ENCODE results near the gene GRPEL2.
"Not testable (repeated sequence)": the region's sequence is repeated elsewhere in the genome, so short reads cannot be mapped to it uniquely, and the experiment has no call there.

The GRPEL2 gene

DNA sequence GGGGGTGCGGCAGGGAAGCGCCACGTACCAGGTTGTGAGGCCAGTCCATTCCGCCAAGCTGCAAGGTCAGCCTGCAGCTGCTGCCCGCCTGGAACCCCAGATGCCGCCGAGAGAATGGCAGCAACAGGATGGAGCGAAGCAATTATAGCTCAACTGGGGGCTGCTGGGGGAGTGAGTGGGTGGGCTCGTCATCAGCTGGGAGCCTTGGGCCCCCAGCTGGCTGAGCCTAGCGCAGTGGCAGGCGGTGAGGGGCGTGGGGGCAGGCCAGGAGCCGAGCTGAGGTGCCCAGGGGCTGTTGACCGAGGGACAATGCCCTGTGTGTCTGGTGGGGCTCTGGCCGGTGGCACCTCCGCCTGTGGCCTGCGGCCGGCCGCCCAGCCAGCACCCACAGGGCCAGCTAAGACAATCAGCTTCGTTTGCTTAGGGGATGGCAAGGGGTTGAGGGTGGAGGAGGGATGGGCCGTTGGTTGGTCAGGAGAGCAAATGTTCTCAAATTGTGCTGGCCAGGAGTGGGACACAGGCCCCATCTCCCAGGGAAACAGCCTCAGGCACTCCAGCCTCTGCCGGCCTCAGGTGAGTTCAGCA lies 34.0 kb downstream of the GRPEL2 start, which contains the start of gene IL17B:
Gene IL17B (minus strand): TSS at position 116 of the 585 bp plus-strand sequence. CDS start 67 bp downstream, at position 49.
- DNase-seq, result no peak

- DNase-seq, result no peak
Measured at GRCh38 chr5:149379818-149380374, 34.6 kb downstream of the GRPEL2 start.

DNA sequence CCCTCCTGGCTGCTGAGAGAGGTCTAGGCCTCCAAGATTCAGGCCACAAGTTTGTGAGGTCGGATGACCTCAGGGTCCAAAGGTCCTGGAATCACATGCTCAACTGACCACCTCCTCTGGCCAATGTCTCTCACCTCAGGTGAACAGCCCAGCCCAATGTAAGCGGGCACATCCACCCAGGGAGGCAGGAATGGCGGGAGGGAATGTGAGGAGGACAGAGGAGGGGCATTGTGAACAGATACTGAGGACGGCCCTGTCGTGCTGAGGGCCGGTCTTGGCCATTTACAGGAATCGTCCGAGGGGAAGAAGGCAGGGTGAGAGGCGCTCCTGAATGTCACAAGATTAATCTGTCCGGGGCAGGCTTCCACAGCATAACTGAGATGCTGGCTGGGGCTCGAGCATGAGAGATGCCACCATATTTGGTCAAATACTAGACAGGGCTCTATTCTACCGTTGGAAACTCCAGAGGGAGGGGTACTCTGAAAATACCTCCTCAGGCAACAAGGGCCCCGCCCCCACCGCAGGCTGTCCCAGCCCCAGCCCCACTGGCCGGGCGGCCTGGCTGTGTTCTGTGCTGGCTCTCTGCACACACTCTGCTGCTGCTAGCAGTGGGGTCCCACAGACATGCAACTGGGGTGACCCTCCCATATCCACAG lies 35.3 kb downstream of the GRPEL2 start:
- no peak for DNase-seq

GRCh38 chr5:149381261-149381985 lies 36.1 kb downstream of the GRPEL2 start:
- no peak for DNase-seq

DNA sequence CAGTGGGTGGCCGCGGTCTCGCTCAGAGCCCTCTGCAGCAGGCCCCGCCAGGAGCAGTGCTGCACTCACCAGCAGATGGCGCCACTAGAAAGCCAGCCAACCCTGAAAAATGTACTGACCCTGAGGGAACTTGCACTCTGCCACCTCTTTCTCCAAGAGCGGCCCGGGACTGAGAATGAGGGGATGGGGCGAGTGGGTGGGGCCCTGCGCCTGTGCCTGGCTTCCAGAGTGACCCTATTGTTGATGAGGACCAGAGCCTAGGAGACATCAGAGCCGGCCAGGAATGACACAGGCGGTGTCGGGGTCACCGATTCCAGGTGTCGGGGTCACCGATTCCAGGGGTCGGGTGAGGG lies 36.7 kb downstream of the GRPEL2 start:
- DNase-seq, result peak; percentile 78

- no peak for DNase-seq
Measured at GRCh38 chr5:149382517-149383220, 37.4 kb downstream of the GRPEL2 start.

GRCh38 chr5:149383399-149383798 lies 38.1 kb downstream of the GRPEL2 start:
- no peak for DNase-seq

DNA sequence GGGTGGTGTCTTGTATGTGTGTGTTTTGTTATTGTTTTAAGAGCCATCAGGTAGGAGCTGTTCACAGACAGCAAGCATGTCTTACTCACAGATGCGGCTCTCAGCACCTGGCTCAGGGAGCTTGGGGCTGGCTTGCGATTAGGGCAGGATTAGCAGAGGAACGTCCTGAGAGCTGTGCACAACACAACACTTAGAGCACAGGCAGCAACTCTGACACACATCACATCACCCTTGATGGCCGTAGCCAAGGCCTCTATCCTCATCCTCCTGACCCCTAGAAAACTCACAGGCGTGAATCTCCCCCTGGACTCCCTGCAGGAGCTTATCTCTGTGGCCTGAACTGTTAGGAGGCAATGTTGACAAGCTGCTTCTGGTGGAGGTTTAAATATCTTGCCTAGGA lies 40.9 kb downstream of the GRPEL2 start:
- no peak for DNase-seq

DNA sequence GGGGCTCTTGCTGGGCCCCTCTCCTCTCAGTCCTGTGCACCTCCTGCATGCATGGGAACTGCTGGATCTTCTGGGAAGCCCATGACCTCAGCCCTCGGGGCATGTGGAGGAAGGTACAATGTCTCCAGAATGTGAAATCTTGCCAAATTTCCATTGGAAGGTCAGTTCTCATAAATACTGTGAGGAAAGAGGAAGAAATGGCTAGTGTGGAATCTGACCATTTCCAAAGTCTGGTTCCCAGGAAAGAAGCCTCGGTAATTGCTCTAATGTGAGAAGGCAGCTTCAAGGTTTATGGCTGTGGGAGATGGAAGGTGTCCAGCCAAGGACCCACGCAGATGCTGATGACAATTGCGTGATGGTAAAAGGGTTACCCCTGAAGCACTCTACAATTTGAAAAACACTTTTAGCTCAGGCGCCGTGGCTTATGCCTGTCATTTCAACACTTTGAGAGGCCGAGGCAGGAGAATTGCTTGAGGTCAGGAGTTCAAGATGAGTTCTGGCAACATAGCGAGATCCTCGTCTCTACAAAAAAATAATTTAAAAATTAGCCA lies 41.9 kb downstream of the GRPEL2 start:
- no peak for DNase-seq

DNA sequence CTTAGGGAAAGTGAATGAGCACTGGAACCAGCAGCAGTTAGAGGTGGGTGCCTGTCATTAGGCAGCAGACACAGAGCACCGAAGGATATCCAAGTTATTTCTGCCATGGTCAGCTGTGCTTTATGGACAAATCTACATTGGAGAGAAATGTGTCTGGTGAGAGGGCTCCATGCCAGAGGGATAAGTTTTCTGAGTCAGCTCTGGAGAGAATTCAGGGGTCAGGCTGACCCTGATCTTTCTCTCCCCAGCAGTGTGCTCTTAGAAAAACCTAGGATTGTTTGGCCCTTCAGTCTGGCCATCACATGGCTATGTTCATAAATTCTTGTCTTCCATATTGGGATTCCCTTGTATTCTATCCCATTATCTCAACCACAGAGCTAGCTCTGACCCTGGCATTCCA lies 42.7 kb downstream of the GRPEL2 start:
- no peak for DNase-seq

- DNase-seq, result no peak
Measured at GRCh38 chr5:149388498-149389190, 43.3 kb downstream of the GRPEL2 start.

- no peak for DNase-seq
Measured at GRCh38 chr5:149389552-149390495, 44.5 kb downstream of the GRPEL2 start.

GRCh38 chr5:149391076-149391475 lies 45.8 kb downstream of the GRPEL2 start:
- not testable (repeated sequence) for DNase-seq

- DNase-seq, result no peak
Measured at GRCh38 chr5:149391524-149391923, 46.2 kb downstream of the GRPEL2 start.

DNA sequence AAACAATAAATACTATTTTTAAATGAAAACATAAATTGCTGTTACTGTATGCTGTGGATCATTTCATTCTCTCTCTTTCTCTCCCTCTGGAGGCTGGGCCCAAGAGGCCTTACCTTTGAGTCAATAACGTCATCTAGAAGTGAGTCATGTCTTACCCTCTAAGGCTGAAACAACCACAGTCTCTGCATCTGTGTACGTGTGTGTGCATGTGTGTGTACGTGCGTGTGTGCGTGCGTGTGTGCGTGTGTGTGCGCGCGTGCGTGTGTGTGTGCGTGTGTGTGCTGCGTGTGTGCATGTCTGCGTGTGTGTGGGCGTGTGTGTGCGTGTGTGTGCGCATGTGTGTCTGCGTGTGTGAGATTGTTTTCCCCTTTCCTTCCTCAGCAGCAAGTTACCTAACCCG lies 47.4 kb downstream of the GRPEL2 start:
- no peak for DNase-seq

DNA sequence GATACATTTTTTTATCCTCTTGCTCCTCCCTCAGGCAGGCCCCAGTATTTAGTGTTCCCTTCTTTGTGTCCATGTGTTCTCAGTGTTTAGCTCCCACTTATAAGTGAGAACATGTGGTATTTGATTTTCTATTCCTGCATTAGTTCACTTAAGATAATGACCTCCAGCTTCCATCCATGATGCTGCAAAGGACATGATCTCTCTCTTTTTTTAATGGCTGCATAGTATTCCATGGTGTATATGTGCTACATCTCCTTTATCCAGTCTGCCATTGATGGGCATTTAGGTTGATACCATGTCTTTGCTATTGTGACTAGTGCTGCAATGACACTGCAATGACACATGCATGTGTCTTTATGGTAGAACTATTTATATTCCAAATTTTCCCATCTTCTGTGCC lies 49.7 kb downstream of the GRPEL2 start:
- DNase-seq, result not testable (repeated sequence)

DNA sequence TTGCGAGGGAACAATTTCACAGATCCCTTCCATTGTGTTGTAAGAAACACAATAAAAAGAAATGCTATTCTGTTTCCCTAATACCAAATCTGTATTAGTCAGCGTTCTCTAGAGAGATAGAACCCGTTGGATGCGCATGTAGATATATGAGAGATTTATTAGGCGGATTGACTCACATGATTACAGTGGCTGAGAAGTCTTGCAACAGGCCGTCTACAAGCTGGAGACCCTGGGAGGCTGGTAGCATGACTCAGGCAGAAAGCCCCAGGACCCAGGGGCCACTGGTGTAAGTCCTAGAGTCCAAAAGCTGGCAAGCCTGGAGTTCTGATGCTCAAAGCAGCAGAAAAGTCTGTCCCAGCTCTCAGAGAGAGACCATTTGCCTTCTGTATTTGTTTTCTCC lies 52.2 kb downstream of the GRPEL2 start:
- DNase-seq, result no peak

DNA sequence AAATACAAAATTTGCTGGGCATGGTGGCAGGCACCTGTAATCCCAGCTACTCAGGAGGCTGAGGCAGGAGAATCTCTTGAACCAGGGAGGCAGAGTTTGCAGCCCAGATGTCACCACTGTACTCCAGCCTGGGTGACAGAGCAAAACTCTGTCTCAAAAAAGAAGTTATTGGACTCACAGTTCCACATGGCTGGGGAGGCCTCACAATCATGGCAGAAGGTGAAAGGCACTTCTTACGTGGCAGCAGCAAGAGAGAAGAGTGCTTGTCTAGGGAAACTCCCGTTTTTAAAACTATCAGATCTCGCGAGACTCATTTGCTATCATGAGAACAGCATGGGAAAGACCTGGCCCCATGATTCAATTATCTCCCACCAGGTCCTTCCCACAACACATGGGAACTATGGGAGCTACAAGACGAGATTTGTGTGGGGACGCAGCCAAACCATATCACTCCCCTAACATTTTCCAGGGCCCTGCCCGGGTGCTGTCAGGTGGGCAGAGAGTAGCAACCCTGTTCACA lies 53.5 kb downstream of the GRPEL2 start:
- DNase-seq, result not testable (repeated sequence)

DNA sequence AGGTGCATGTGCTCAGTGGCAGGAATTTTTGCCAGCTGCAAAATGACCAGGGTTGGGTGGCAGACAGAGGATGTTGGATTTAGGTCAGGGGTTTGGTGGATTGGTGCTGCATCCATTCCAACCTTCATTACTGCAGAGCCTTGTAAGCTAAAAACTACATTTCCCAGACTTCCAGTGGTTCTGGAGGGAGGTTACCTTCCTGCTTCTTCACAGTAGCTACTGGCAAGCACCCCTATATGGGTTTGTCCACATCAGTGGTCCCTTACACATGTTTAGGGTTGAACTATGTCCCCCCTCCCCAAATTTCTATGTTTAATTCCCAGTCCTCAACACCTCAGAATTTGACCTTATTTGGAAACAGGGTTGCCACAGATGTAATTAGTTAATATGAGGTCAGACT lies 54.5 kb downstream of the GRPEL2 start:
- DNase-seq, result no peak

GRCh38 chr5:149400304-149400703 lies 55.0 kb downstream of the GRPEL2 start:
- no peak for DNase-seq

- DNase-seq, result no peak
Measured at GRCh38 chr5:149401051-149401450, 55.8 kb downstream of the GRPEL2 start.
